ENCODE measurements around the gene FTO.

DNA sequence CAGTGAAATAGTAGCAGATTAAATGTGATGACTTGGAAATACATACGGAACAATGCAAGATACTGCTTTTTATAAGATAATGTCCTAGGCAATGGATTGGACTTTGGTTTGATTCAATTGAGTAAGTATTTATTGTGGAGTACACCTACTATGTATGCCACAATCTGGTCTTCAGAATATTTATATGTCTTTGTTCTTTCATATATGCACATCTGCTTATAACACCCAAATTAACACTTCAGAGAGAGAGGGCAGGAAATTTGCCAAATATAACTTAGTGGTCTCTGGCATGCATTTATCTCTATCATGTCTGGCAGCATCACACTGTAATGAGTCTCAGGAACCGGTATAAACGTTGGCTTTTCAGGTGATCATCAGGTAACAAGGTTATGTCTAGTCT lies 17.2 kb upstream of the FTO start:
- TF ChIP-seq SMC3 (conservative IDR thresholded peaks at IDR 0.05; ENCODE audit: poor library complexity) (no peak), EZH2 (IDR thresholded peaks at IDR 0.05; ENCODE audit: borderline replicate concordance, insufficient read depth, low read length, poor library complexity, severe bottlenecking) (no peak), RAD21 (conservative IDR thresholded peaks at IDR 0.05) (no peak), POLR2AphosphoS5 (IDR thresholded peaks at IDR 0.05) (no peak), EP300 (conservative IDR thresholded peaks at IDR 0.05; ENCODE audit: poor library complexity, severe bottlenecking) (no peak)
- TF ChIP-seq, protein P1, sequence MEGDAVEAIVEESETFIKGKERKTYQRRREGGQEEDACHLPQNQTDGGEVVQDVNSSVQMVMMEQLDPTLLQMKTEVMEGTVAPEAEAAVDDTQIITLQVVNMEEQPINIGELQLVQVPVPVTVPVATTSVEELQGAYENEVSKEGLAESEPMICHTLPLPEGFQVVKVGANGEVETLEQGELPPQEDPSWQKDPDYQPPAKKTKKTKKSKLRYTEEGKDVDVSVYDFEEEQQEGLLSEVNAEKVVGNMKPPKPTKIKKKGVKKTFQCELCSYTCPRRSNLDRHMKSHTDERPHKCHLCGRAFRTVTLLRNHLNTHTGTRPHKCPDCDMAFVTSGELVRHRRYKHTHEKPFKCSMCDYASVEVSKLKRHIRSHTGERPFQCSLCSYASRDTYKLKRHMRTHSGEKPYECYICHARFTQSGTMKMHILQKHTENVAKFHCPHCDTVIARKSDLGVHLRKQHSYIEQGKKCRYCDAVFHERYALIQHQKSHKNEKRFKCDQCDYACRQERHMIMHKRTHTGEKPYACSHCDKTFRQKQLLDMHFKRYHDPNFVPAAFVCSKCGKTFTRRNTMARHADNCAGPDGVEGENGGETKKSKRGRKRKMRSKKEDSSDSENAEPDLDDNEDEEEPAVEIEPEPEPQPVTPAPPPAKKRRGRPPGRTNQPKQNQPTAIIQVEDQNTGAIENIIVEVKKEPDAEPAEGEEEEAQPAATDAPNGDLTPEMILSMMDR (IDR thresholded peaks at IDR 0.05; ENCODE audit: poor library complexity, severe bottlenecking): no peak

Measured in neural cell (in vitro differentiated cells).